Measurements from ENCODE around the gene CALML3. TPM values are rescaled to one million over a fixed set of nuclear protein-coding genes. Genes with fewer than 3 reads are reported as not detected.

The CALML3 gene
- polyA plus RNA-seq, 4 donors = 0.08 TPM; not detected in 3

DNA sequence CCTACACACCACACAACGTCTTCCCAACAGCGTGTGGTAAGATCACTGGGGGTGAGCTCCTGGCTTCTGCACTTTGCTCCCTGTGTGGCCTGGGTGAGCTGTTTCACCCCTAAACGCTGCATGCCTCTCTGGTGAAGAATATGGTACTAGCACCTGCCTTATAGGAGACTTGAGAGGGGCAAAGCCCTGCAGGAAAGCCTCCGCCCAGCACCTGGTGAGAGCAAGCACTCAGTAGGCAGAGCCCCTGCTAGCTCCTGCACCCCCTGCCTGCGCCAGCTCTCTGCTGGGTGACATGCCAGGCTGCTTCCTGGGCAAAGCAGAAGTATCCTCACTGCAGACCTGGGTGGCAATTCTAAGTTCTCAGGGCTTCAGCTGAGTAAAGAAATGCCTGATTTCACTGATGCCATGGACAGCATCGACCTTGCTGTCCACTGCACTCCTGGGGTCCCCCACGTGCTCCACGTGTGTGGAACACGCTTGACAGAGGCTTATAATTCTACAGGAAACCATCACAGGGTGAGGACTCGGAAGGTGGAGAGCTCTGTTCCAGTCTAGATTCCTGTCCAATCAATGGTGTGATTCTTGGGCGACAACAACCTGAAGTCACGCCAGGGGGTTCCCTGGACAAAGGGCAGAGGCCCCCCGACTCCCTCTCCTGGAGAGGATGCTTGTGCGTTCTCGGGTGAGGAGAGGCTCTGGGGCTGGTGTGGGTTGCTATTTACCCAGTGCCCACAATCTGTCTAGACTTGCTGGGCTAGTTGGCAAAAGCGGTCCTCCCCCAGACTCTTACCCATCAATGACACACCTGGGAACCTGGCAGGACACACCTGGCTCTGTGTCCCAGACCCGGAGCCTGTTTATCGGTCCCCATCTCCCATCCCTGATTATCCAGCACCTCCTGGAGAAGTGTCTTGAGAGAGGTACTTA is 20.4 kb upstream of the CALML3 start:
- DNase-seq (ENCODE audit: low read depth in 4 of 4, low spot score in 2 of 4) = no peak

GRCh38 chr10:5506246-5506645 is 18.5 kb upstream of the CALML3 start:
- DNase-seq (ENCODE audit: low read depth in 4 of 4, low spot score in 2 of 4) = no peak

DNA sequence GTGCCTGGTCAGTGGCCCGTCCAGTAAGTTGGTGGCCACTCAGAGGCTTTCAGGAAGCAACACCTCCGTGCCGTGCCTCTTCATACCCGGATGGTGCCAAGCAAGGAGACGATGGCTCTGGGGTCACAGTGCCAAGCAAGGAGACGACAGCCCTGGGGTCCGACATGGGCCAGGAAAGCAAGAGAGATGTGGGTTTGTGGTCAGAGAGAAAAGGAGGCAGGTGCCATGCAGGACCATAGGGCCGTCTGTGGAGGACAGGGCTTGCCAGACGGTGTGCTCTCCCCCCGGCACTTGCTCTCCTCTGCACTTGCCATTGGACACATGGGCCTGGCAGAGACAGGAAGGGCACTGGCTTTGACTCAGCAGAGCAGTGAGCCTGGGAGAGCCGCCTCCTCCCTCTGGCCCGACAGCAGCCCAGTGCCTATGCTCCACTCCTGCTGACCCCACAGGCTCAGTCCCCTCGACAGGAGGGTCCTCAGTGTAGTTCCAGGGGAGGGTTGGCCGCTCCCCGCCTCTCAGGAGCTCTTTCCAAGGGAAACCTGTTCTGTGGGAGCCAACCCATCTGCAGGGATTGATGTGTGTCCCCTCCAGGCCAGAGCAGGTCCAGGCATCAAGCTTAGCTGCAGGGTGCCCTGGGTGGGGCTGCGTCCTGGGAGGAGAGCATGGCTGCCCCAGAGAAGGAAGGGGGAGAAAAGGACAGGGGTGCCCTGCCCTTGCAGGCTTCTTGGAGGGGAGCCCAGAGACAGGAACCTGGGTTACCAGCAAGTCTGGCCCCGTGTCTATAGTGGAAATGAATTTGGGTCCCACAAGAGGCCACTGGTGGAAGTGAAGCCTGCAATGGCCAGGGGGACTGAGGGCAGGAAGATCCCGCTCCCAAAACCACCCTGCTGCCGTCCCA is 17.8 kb upstream of the CALML3 start:
- no peak for DNase-seq (ENCODE audit: low read depth in 4 of 4, low spot score in 2 of 4)

DNA sequence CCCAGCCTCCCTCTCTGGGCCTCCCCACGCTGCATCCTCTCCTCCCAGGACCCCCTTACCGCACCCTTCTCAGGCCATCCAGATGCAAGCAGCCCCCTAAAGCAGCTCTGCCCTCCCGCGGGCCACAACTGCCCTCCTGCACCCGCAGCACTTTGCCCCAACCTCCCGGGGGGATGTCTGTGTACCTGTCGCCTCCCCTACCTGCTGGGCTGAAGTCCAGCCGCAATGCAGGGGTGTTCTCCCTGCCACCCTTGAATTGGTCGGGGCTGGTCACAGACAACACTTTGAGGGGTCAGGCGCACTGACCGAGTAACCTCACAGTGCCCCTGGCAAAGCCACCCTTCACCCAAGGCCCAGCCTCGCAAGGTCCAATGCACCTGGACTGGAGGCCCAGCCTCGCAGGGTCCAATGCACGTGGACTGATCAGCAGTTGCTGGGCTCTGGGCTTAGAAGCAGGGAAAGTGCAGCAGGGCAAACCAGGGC is 17.1 kb upstream of the CALML3 start:
- DNase-seq (ENCODE audit: low read depth in 4 of 4, low spot score in 2 of 4) = no peak

GRCh38 chr10:5508161-5508604 is 16.6 kb upstream of the CALML3 start:
- no peak for DNase-seq (ENCODE audit: low read depth in 4 of 4, low spot score in 2 of 4)

DNA sequence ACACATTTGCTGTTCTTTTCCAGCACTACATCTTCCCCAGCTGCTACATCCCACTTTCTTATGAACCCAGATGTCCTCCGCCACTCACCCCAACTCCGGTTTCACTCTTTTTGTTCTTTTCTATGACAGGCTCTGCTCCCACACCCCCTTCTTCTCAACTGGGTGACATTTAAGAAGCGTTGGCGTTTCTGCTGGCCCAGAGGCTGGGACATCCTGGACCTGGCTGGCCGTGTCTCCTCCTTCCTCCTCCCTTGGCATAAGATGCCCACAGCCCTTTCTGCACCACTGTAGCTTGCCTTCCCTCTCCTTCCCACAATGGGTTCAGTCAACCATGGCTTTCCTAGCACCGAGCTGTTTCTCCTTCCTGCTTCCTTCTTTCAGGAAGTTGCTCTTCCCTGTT is 16.0 kb upstream of the CALML3 start:
- no peak for DNase-seq (ENCODE audit: low read depth in 4 of 4, low spot score in 2 of 4)

DNA sequence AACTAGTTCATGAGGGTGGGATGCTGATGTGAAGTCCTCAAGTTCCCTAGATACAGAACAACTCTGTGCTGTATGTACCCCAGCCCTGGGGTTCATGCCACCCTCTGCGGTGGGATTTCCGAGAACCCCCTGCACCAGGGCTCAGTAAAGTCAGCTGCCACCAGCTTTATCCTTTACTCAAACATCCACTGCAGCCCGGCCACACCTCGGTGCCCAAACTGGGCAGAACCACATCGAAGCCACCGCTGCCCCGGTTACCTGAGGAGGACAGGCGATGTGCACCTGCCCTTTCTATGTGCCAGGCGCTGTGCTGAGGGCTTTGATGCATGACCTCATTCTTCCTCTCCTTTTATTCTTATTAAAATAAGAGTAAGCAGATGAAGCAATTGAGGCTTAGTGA is 15.5 kb upstream of the CALML3 start:
- no peak for DNase-seq (ENCODE audit: low read depth in 4 of 4, low spot score in 2 of 4)

GRCh38 chr10:5509691-5510090 is 15.1 kb upstream of the CALML3 start:
- no peak for DNase-seq (ENCODE audit: low read depth in 4 of 4, low spot score in 2 of 4)

- no peak for DNase-seq (ENCODE audit: low read depth in 4 of 4, low spot score in 2 of 4)
Measured at GRCh38 chr10:5510281-5511072, 14.3 kb upstream of the CALML3 start.

DNA sequence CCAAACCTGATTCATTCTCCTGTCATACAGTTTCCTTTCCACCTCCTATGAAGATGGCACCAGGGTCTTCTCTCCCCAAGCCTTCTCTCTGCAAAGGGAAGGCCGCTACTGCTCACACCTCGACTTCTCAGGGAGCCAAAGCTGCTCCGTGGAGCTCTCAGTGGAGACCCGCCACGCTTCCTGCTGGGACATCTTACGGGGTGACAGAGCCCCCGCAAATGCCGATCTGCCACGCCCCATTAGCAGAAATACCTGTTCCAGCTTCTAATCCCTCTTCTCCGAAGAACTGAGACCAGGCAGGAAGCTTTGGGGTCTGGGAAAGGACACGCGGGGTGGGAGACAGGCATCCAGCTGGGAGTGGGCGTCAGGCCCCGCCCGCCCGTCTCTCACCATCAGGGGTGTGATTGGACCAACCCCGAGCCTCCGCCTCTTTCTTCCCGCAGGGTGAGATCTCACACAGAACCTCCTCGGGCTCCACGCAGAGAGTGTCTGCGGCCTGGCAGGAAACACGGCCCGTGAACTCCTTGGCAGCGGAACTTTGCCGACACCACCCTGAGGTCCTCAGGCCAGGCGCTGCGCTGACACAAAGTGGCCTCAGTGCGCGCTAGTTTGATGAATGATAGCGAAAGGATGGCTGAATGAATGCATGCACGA is 13.4 kb upstream of the CALML3 start:
- no peak for DNase-seq (ENCODE audit: low read depth in 4 of 4, low spot score in 2 of 4)

GRCh38 chr10:5511885-5512280 is 12.9 kb upstream of the CALML3 start:
- no peak for DNase-seq (ENCODE audit: low read depth in 4 of 4, low spot score in 2 of 4)

DNA sequence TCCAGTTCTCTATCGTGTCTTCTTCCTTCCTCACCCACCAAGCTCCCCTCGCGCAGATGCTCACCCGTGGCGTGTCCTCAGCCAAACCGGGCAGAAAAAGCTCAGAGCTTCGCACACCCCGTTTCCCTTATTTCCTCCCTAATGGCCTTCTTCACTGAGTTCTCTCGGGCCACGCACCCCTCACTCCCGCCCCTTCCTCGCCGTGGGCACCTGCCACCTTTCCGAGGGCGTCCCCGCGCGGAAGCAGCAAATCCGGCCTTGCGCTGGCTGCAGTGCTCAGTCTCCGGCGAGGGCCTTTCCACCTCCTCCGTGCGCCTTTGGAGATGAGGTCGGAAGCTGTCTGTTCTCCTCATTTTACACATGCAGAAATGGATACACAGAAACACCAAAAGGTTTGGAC is 12.4 kb upstream of the CALML3 start:
- DNase-seq (ENCODE audit: low read depth in 4 of 4, low spot score in 2 of 4) = no peak

- no peak for DNase-seq (ENCODE audit: low read depth in 4 of 4, low spot score in 2 of 4)
Measured at GRCh38 chr10:5512881-5513612, 11.7 kb upstream of the CALML3 start.

- no peak for DNase-seq (ENCODE audit: low read depth in 4 of 4, low spot score in 2 of 4)
Measured at GRCh38 chr10:5514226-5514850, 10.4 kb upstream of the CALML3 start.

DNA sequence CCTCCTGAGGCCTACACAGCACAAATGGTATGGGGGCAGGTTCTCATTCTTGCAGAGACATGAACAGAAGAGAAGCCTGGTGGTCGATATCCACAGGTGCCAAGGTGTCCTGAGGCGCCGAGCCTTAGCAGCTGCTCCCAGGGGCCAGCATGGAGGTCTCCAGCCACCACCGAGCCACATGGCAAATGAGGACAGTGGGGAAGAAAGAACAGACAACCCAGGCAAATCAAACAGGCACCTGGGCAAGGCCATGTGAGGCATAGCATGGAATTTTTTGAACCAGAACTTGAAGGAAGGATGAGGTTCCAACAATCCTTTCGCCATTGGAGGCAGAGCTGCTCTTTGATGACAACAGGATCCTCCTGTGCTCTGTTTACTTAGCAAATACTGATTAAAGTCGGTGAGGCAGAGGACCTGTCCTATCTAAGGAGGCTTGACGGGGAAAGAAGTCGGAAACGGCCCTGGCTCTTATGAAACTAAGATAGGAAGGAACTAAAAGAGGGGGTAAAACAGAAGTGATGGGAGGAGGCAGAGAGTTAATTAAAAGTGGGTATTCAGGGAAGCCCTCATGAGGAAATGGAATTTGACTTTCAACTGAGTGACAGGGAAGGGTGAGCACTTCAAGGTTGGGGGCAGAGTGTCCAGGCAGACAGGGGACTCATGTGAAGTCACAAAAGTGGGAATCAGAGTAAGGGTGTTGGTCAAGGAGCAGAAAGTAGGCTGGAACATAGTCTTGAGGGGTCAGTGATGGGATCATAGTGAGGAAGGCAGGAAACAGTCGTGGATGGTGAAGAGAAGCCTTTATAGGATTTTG is 8.6 kb upstream of the CALML3 start:
- DNase-seq (ENCODE audit: low read depth in 4 of 4, low spot score in 2 of 4) = no peak

- DNase-seq (ENCODE audit: low read depth in 4 of 4, low spot score in 2 of 4) = no peak
Measured at GRCh38 chr10:5517546-5517945, 7.2 kb upstream of the CALML3 start.

DNA sequence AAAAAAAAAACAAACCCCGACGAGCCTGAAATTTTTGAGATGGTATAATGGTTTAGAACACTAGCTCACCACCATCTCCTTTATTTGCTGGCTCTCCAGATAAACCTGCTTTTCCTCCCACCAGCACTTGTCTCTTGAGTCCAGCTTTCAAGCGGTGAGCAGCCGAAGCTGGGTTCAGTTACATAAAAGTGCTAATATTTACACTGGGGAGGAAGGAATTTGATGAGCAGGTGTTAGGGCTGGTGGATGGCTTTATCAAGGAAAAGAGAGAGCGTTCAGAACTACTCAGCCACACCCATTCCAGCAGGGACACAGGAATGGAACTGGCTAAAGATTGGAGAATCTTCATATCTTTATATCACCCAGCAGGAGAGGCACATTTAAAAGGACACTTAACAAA is 6.6 kb upstream of the CALML3 start:
- no peak for DNase-seq (ENCODE audit: low read depth in 4 of 4, low spot score in 2 of 4)

GRCh38 chr10:5519054-5519453 is 5.7 kb upstream of the CALML3 start:
- no peak for DNase-seq (ENCODE audit: low read depth in 4 of 4, low spot score in 2 of 4)

Measured in left renal cortex interstitium (tissue), 4 donors.